DND-41 (cell line): ENCODE measurements around the gene C10orf90.

Source experiments
- ATAC-seq: fragments of 200-7000 bp; cut with Tn5 transposase; 3 replicates; pipeline ENCODE4 v1.9.1; 2021; ENCODE audit warnings: low read depth; ENCODE audit not compliant: insufficient read depth
- DNase-seq: peaks from one replicate; pipeline ENCODE4 v3.0.0-alpha.2; 2020
- H2AFZ ChIP-seq: 2 replicates; pipeline ENCODE4 v1.6.0; 2012; ENCODE audit warnings: low read depth, low read length
- H3K27ac ChIP-seq: 2 replicates; pipeline ENCODE4 v1.5.1; 2012; ENCODE audit warnings: low read length, inconsistent platforms
- H3K27me3 ChIP-seq: fragments of 200-600 bp; sonication (generic); 2 replicates; pipeline ENCODE4 v1.6.0; 2012; ENCODE audit warnings: low read length, mild to moderate bottlenecking, inconsistent platforms; ENCODE audit not compliant: insufficient read depth, poor library complexity
- H3K36me3 ChIP-seq: 2 replicates; pipeline ENCODE4 v1.5.1; 2012; ENCODE audit warnings: low read length, inconsistent platforms; ENCODE audit not compliant: insufficient read depth
- H3K4me1 ChIP-seq: 2 replicates; pipeline ENCODE4 v1.5.1; 2012; ENCODE audit warnings: mild to moderate bottlenecking, low read length; ENCODE audit not compliant: insufficient read depth
- H3K4me2 ChIP-seq: 2 replicates; pipeline ENCODE4 v1.6.0; 2012; ENCODE audit warnings: mild to moderate bottlenecking, moderate library complexity, low read length, inconsistent platforms; ENCODE audit not compliant: insufficient read depth
- H3K4me3 ChIP-seq, 2 experiments: fragments of 200-600 bp in 1 of 2; shearing (Covaris generic) in 1 of 2; 2 replicates each; pipeline ENCODE4 v1.5.1; 2012 to 2016; ENCODE audit warnings: inconsistent platforms in 2 of 2, low read length in 2 of 2, mild to moderate bottlenecking in 2 of 2, low read depth in 1 of 2, moderate library complexity in 1 of 2
- H3K79me2 ChIP-seq: 2 replicates; pipeline ENCODE4 v1.6.0; 2012; ENCODE audit warnings: low read length, inconsistent platforms; ENCODE audit not compliant: insufficient read depth
- H3K9ac ChIP-seq: 2 replicates; pipeline ENCODE4 v1.6.0; 2012; ENCODE audit warnings: low read depth, mild to moderate bottlenecking, inconsistent platforms, low read length, moderate library complexity
- H3K9me3 ChIP-seq: 2 replicates; pipeline ENCODE4 v1.5.1; 2012; ENCODE audit warnings: low read length, moderate library complexity, mild to moderate bottlenecking, inconsistent platforms; ENCODE audit not compliant: insufficient read depth, severe bottlenecking
- H4K20me1 ChIP-seq: 2 replicates; pipeline ENCODE4 v1.6.0; 2012; ENCODE audit warnings: low read length; ENCODE audit not compliant: insufficient read depth
- EZH2 ChIP-seq: IDR thresholded peaks from 3 replicates; pipeline ENCODE4 v1.6.1; 2012; ENCODE audit warnings: borderline replicate concordance, low read depth, mild to moderate bottlenecking, moderate library complexity, low read length, inconsistent platforms; ENCODE audit not compliant: severe bottlenecking
- TF ChIP-seq, protein P1 (sequence below): IDR thresholded peaks from 2 replicates; pipeline ENCODE4 v1.5.1; 2012; ENCODE audit warnings: borderline replicate concordance, low read length, moderate library complexity, mild to moderate bottlenecking; ENCODE audit not compliant: poor library complexity, severe bottlenecking; ENCODE audit errors: extremely low read depth

The C10orf90 gene

DNA sequence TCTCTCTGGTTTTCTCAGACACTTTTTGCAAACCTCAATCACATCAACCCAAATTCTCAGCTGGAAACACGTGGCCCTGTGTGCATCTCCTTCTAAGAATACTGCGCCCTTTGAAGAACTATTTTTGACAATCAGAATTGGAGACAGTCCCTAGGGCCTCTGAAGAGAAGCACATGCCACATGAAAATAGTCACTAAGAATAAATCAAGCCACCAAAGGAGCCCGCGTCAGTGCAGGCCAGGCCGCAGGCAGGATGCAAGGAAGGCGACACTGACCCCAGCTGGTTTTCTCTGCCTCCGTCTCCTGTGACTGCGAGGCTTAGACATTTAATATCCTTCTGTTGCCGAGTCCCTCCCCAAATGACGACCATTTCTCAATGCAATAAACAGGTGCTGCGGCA, 194.2 kb downstream of the C10orf90 start:
- ATAC-seq, result no peak

DNA sequence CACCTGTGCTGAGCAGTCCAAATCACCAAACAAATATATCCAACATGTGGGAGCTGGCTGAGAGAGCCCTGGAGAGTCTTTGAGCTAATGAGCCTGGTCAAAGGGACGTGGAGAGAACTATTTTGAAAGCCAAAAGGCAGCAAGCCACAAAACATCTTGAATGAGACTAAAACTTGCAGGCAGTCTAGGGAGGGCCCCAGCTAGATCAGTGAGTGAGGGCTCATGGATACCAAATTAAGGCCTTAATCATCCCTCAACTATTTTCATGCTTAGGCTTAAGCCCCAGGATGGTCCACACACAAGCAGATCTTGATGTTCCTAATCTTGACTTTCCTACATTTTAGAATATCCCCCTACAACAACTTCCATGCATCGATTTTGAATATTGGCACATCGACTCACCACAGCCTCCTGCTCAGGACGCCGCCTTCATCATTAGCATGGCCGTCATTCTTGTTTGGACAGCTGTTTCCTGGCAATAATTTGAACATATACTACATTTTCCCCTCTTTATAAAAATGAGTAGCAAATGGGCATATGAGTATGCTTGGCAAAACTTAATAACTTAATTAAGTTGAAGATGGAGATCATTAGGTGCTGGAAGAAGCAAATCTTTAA, 195.3 kb downstream of the C10orf90 start:
- TF ChIP-seq EZH2, result no peak
- TF ChIP-seq, protein P1, sequence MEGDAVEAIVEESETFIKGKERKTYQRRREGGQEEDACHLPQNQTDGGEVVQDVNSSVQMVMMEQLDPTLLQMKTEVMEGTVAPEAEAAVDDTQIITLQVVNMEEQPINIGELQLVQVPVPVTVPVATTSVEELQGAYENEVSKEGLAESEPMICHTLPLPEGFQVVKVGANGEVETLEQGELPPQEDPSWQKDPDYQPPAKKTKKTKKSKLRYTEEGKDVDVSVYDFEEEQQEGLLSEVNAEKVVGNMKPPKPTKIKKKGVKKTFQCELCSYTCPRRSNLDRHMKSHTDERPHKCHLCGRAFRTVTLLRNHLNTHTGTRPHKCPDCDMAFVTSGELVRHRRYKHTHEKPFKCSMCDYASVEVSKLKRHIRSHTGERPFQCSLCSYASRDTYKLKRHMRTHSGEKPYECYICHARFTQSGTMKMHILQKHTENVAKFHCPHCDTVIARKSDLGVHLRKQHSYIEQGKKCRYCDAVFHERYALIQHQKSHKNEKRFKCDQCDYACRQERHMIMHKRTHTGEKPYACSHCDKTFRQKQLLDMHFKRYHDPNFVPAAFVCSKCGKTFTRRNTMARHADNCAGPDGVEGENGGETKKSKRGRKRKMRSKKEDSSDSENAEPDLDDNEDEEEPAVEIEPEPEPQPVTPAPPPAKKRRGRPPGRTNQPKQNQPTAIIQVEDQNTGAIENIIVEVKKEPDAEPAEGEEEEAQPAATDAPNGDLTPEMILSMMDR, result no peak
- no peak for DNase-seq
- Histone ChIP-seq H3K9ac (no peak overlapping the region), H2AFZ (no peak overlapping the region), H3K4me1 (no peaks in the 10 kb centered on the region), H3K27ac (no peak overlapping the region), H3K27me3 (no peaks in the 10 kb centered on the region), H3K79me2 (no peaks in the 10 kb centered on the region), H4K20me1 (no peaks in the 10 kb centered on the region), H3K9me3 (no peaks in the 10 kb centered on the region), H3K4me3 (no peak overlapping the region), H3K4me2 (no peak overlapping the region), H3K36me3 (no peaks in the 10 kb centered on the region)
- no peak for ATAC-seq

More for the DNA sequence above, 194.2 kb downstream of the C10orf90 start:
- DNase-seq, result no peak
- TF ChIP-seq, protein P1, result no peak
- TF ChIP-seq EZH2, result no peak
- H3K4me1 ChIP-seq, result no peaks in the 10 kb centered on the region
- H3K27me3 ChIP-seq, result no peaks in the 10 kb centered on the region
- no peak overlapping the region for H3K27ac ChIP-seq
- H3K9me3 ChIP-seq, result no peaks in the 10 kb centered on the region
- no peak overlapping the region for H2AFZ ChIP-seq
- no peaks in the 10 kb centered on the region for H3K36me3 ChIP-seq
- no peak overlapping the region for H3K4me2 ChIP-seq
- no peaks in the 10 kb centered on the region for H4K20me1 ChIP-seq
- no peaks in the 10 kb centered on the region for H3K79me2 ChIP-seq
- no peak overlapping the region for H3K4me3 ChIP-seq
- no peak overlapping the region for H3K9ac ChIP-seq

DNA sequence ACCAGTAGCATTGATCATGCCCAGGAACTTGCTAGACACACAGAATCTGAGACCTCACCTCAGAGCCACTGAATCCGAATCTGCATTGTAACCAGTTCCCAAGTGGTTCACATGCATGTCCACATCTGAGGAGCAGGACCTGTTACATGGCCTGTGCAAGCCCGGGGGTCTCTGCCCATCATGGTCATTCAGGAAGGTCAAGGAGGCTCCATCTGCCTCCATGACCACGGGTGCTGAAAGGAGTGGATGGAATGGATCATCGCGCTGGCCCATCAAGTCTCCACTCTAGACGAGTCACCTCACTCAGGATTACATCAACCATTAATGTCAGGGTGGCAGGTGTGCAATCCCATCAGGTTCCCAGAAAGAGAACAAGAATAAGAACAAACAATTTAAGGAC, 196.5 kb downstream of the C10orf90 start:
- peaks cover 3% of the 10 kb centered on the region for H3K27me3 ChIP-seq
- H3K9me3 ChIP-seq, result no peaks in the 10 kb centered on the region
- no peaks in the 10 kb centered on the region for H3K36me3 ChIP-seq
- no peak for ATAC-seq
- H3K27ac ChIP-seq, result no peak overlapping the region
- no peaks in the 10 kb centered on the region for H3K79me2 ChIP-seq
- no peak overlapping the region for H3K9ac ChIP-seq
- no peak for DNase-seq
- TF ChIP-seq, protein P1, result no peak
- no peak for TF ChIP-seq EZH2
- H4K20me1 ChIP-seq, result no peaks in the 10 kb centered on the region
- H3K4me3 ChIP-seq, result no peak overlapping the region
- H3K4me2 ChIP-seq, result no peak overlapping the region
- no peaks in the 10 kb centered on the region for H3K4me1 ChIP-seq
- no peak overlapping the region for H2AFZ ChIP-seq
